ENCODE measurements around the gene GPR132. TPM values are rescaled to one million over a fixed set of nuclear protein-coding genes. Genes with fewer than 3 reads are reported as not detected.

The GPR132 gene
- total RNA-seq, 1 experiment from 2014 or later, result not detected

- Histone ChIP-seq H3K4me3 (ENCODE audit: low read depth, low read length) (no peak overlapping the region), H3K4me1 (peaks cover 5% of the 10 kb centered on the region; the same call in 1 of the 2 replicates), H3K9me3 (no peaks in the 10 kb centered on the region), H3K36me3 (ENCODE audit: control insufficient read depth, insufficient read depth, low read length) (no peaks in the 10 kb centered on the region), H3K27me3 (replicated peaks; ENCODE audit: control insufficient read depth, insufficient read depth, low read length) (no peaks in the 10 kb centered on the region)
- H3K4me1 Mint-ChIP-seq (ENCODE audit: low read depth, unreplicated experiment), result no peaks in the 10 kb centered on the region
- peaks cover 4% of the 10 kb centered on the region for H3K27me3 Mint-ChIP-seq (ENCODE audit: insufficient read depth, unreplicated experiment)
- intact Hi-C loops (cut with micrococcal nuclease; ENCODE audit: unreplicated experiment), result no loop called here
- BruUV-seq (replicated peaks), result no TSS peak
- DNase-seq, result no peak
- H3K36me3 Mint-ChIP-seq (ENCODE audit: insufficient read depth, unreplicated experiment), result no peaks in the 10 kb centered on the region
- TF ChIP-seq, protein P1, sequence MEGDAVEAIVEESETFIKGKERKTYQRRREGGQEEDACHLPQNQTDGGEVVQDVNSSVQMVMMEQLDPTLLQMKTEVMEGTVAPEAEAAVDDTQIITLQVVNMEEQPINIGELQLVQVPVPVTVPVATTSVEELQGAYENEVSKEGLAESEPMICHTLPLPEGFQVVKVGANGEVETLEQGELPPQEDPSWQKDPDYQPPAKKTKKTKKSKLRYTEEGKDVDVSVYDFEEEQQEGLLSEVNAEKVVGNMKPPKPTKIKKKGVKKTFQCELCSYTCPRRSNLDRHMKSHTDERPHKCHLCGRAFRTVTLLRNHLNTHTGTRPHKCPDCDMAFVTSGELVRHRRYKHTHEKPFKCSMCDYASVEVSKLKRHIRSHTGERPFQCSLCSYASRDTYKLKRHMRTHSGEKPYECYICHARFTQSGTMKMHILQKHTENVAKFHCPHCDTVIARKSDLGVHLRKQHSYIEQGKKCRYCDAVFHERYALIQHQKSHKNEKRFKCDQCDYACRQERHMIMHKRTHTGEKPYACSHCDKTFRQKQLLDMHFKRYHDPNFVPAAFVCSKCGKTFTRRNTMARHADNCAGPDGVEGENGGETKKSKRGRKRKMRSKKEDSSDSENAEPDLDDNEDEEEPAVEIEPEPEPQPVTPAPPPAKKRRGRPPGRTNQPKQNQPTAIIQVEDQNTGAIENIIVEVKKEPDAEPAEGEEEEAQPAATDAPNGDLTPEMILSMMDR (IDR thresholded peaks at IDR 0.05; ENCODE audit: insufficient read depth in 1 of 2, low read depth in 1 of 2, low read length in 1 of 2, severe bottlenecking in 1 of 2, unreplicated experiment in 1 of 2), result no peak
- H3K27ac Mint-ChIP-seq (ENCODE audit: unreplicated experiment), result no peak overlapping the region
- H3K9me3 Mint-ChIP-seq (ENCODE audit: unreplicated experiment), result no peaks in the 10 kb centered on the region
- POLR2A ChIA-PET, result no interaction called here
- no peak overlapping the region for H3K4me3 Mint-ChIP-seq (ENCODE audit: unreplicated experiment)
- CTCF ChIA-PET, result no interaction called here
These were observed 5.5 kb upstream of the GPR132 start for GRCh38 chr14:105070760-105071137.

DNA sequence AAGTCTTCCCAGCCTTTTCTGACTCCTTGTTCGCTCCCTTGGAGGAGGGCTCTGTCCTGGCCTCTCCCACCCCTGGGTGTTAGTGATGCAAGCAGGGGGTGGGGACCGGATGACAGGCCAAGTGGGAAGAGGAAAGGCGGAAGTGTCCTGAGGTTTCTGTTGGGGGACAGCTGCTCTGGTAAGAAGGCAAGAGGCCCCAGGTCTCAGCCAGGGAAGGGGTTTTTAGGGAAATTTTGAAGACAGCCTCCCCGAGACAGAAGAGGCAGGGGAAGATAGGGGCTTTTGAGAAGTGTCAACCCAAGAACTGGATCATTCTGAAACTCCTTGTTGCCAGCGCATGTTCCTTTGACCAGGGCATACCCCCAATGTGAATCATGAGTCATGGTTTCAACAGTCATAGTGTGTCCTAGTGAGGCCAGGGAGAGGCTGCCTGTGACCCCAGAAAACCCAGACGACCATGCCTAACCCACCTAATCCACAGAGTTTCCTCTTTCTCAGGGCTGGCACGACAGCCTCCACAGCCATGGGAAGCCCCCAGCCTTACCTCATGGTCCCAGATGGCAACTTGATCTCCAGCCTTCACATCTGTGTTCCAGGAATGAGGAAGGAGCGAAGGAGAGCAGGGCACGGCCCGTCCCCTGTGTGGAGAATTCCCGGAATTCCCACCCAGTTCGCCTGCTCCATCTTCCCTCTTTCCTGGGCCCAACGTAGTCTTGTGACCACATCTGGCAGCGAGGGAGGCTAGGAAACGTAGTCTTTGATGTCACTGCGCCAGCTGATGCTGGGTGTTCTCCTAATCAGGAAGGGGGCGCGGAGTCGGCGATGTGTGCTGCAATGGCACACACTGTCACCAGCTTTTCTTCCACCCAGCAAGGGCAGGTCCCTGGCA lies 4.9 kb upstream of the GPR132 start:
- Histone ChIP-seq H3K4me3 (ENCODE audit: low read depth, low read length) (no peak overlapping the region), H3K27me3 (replicated peaks; ENCODE audit: control insufficient read depth, insufficient read depth, low read length) (no peaks in the 10 kb centered on the region), H3K9me3 (no peaks in the 10 kb centered on the region), H3K36me3 (ENCODE audit: control insufficient read depth, insufficient read depth, low read length) (no peaks in the 10 kb centered on the region), H3K4me1 (peaks cover 7% of the 10 kb centered on the region)
- TF ChIP-seq, protein P1 (IDR thresholded peaks at IDR 0.05; ENCODE audit: insufficient read depth in 1 of 2, low read depth in 1 of 2, low read length in 1 of 2, severe bottlenecking in 1 of 2, unreplicated experiment in 1 of 2), result no peak
- Mint-ChIP-seq H3K27me3 (ENCODE audit: insufficient read depth, unreplicated experiment) (peaks cover 4% of the 10 kb centered on the region), H3K36me3 (ENCODE audit: insufficient read depth, unreplicated experiment) (no peaks in the 10 kb centered on the region), H3K9me3 (ENCODE audit: unreplicated experiment) (no peaks in the 10 kb centered on the region), H3K4me1 (ENCODE audit: low read depth, unreplicated experiment) (no peaks in the 10 kb centered on the region), H3K27ac (ENCODE audit: unreplicated experiment) (no peak overlapping the region), H3K4me3 (ENCODE audit: unreplicated experiment) (no peak overlapping the region)
- intact Hi-C loops (cut with micrococcal nuclease; ENCODE audit: unreplicated experiment), result no loop called here
- ChIA-PET CTCF (no interaction called here), POLR2A (no interaction called here)
- no TSS peak for BruUV-seq (replicated peaks)
- DNase-seq, result no peak

GRCh38 chr14:105069522-105069870 lies 4.3 kb upstream of the GPR132 start:
- TF ChIP-seq, protein P1 (IDR thresholded peaks at IDR 0.05; ENCODE audit: insufficient read depth in 1 of 2, low read depth in 1 of 2, low read length in 1 of 2, severe bottlenecking in 1 of 2, unreplicated experiment in 1 of 2), result no peak
- Mint-ChIP-seq H3K27me3 (ENCODE audit: insufficient read depth, unreplicated experiment) (peaks cover 4% of the 10 kb centered on the region), H3K9me3 (ENCODE audit: unreplicated experiment) (no peaks in the 10 kb centered on the region), H3K4me3 (ENCODE audit: unreplicated experiment) (no peak overlapping the region), H3K27ac (ENCODE audit: unreplicated experiment) (no peak overlapping the region), H3K4me1 (ENCODE audit: low read depth, unreplicated experiment) (peaks cover 6% of the 10 kb centered on the region), H3K36me3 (ENCODE audit: insufficient read depth, unreplicated experiment) (no peaks in the 10 kb centered on the region)
- BruUV-seq (replicated peaks), result no TSS peak
- POLR2A ChIA-PET, result no interaction called here
- no peak for DNase-seq
- intact Hi-C loops (cut with micrococcal nuclease; ENCODE audit: unreplicated experiment), result no loop called here
- Histone ChIP-seq H3K27me3 (replicated peaks; ENCODE audit: control insufficient read depth, insufficient read depth, low read length) (no peaks in the 10 kb centered on the region), H3K4me1 (peaks cover 14% of the 10 kb centered on the region), H3K9me3 (no peaks in the 10 kb centered on the region), H3K4me3 (ENCODE audit: low read depth, low read length) (no peak overlapping the region), H3K36me3 (ENCODE audit: control insufficient read depth, insufficient read depth, low read length) (no peaks in the 10 kb centered on the region)
- CTCF ChIA-PET, result no interaction called here
